ENCODE data around the gene P4HTM.

GRCh38 chr3:49025793-49026520, 35.9 kb downstream of the P4HTM start:
- TF ChIP-seq, protein P1, sequence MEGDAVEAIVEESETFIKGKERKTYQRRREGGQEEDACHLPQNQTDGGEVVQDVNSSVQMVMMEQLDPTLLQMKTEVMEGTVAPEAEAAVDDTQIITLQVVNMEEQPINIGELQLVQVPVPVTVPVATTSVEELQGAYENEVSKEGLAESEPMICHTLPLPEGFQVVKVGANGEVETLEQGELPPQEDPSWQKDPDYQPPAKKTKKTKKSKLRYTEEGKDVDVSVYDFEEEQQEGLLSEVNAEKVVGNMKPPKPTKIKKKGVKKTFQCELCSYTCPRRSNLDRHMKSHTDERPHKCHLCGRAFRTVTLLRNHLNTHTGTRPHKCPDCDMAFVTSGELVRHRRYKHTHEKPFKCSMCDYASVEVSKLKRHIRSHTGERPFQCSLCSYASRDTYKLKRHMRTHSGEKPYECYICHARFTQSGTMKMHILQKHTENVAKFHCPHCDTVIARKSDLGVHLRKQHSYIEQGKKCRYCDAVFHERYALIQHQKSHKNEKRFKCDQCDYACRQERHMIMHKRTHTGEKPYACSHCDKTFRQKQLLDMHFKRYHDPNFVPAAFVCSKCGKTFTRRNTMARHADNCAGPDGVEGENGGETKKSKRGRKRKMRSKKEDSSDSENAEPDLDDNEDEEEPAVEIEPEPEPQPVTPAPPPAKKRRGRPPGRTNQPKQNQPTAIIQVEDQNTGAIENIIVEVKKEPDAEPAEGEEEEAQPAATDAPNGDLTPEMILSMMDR (IDR thresholded peaks at IDR 0.05; ENCODE audit: borderline replicate concordance, extremely low read depth, low read length, poor library complexity, severe bottlenecking): no peak
- TF ChIP-seq EZH2 (IDR thresholded peaks at IDR 0.05; ENCODE audit: borderline replicate concordance, low read depth, low read length, severe bottlenecking): no peak

Data from DND-41 (cell line).